Measurements from ENCODE around the gene YDJC. TPM values are rescaled to one million over a fixed set of nuclear protein-coding genes. Genes with fewer than 3 reads are reported as not detected.

The YDJC gene
- total and polyA plus RNA-seq, 2 of the 8 experiments (the other 6 are each of a cell fraction or from before 2014, with no cell fraction given), result 36.7 to 45.2 TPM

DNA sequence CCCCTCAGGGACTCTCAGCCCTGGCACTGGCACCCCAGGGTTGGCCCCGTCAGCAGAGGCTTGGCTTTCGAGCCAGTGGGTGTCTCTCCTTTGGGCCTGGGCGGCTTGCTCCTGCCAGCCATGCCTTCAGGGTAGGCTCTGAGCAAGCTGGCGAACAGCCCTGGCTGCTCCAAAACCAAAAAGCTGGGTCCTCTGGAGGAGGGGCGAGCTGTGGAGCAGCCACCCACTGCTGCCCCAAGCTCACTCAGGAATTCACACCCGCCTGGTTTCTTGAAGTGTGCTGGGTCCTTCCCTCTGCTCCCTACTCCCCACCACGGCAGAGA, 6.2 kb downstream of the YDJC start:
- peaks cover 34 to 46% of the 10 kb centered on the region in 2 experiments for H4K20me1 ChIP-seq (replicated peaks in 1 of 2; ENCODE audit: control insufficient read depth in 1 of 2, insufficient read depth in 2 of 2, low read length in 2 of 2)
- POLR2A ChIA-PET (ENCODE audit: partially characterized antibody), result interaction anchor here (1.5 to 2.1 kb wide), 3 partner anchors 13 to 57 kb away, joined by 3 to 5 read pairs (median 4); no protein-coding TSS in a partner anchor

More for the DNA sequence above, 6.2 kb downstream of the YDJC start:
- Histone ChIP-seq H3K9me3 (ENCODE audit: insufficient read depth in 2 of 2, low read depth in 1 of 2, low read length in 1 of 2) (no peaks in the 10 kb centered on the region), H2BK15ac (ENCODE audit: low read length) (no peak overlapping the region), H3K14ac (ENCODE audit: insufficient read length) (no peak overlapping the region), H2BK120ac (replicated peaks; ENCODE audit: low read depth, low read length) (no peak overlapping the region), H3K23me2 (ENCODE audit: low read depth, low read length) (no peaks in the 10 kb centered on the region), H2BK20ac (ENCODE audit: low read length) (no peak overlapping the region), H2BK12ac (ENCODE audit: low read depth, low read length) (no peak overlapping the region), H3K4me2 (ENCODE audit: insufficient read depth in 1 of 2, low read depth in 2 of 2, low read length in 2 of 2) (no peak overlapping the region), H3K27me3 (replicated peaks in 1 of 4; ENCODE audit: control insufficient read depth in 3 of 4, extremely low read depth in 1 of 4, insufficient read depth in 3 of 4, low read length in 3 of 4) (no peaks in the 10 kb centered on the region), H3K23ac (ENCODE audit: insufficient read length) (no peak overlapping the region), H2BK5ac (ENCODE audit: low read depth, low read length) (no peak overlapping the region), H3K18ac (ENCODE audit: extremely low read depth, low read length) (no peak overlapping the region), H2AK5ac (ENCODE audit: low read depth, low read length) (no peak overlapping the region), H3K9ac (replicated peaks in 1 of 4; ENCODE audit: extremely low read depth in 1 of 4, low read depth in 3 of 4, low read length in 3 of 4) (no peak overlapping the region), H3K79me1 (ENCODE audit: low read depth, low read length) (peaks cover 18% of the 10 kb centered on the region), H3K79me2 (ENCODE audit: control insufficient read depth in 1 of 2, insufficient read depth in 2 of 2, low read length in 2 of 2) (peaks cover 0 to 23% of the 10 kb centered on the region in 2 experiments; a peak in 1 of 4 replicates), H2AFZ (ENCODE audit: low read length) (no peak overlapping the region), H3K36me3 (ENCODE audit: control insufficient read depth in 2 of 4, insufficient read depth in 4 of 4, low read length in 3 of 4) (peaks cover 0 to 15% (median 3%) of the 10 kb centered on the region in 4 experiments; a peak in 4 of 8 replicates), H3K56ac (replicated peaks; ENCODE audit: insufficient read length, low read depth, low read length) (no peak overlapping the region), H3K4me3 (ENCODE audit: extremely low read depth in 1 of 4, insufficient read depth in 2 of 4, low read depth in 3 of 4, low read length in 4 of 4) (no peak overlapping the region), H4K91ac (replicated peaks; ENCODE audit: insufficient read length, low read length) (no peak overlapping the region), H3K27ac (ENCODE audit: low read depth, low read length) (no peak overlapping the region), H3K4me1 (replicated peaks in 1 of 4; ENCODE audit: control insufficient read depth in 3 of 4, insufficient read depth in 4 of 4, low read length in 3 of 4) (no peaks in the 10 kb centered on the region; a peak in 4 of 7 replicates), H4K8ac (ENCODE audit: extremely low read depth, insufficient read depth, low read length) (no peak overlapping the region), H3K4ac (replicated peaks; ENCODE audit: insufficient read length, low read depth, low read length) (no peak overlapping the region), H4K5ac (ENCODE audit: insufficient read length, low read depth, low read length) (no peak overlapping the region)
- no peak for DNase-seq (ENCODE audit: low read depth in 1 of 2, low spot score in 2 of 2)
- WGBS, 2 experiments (ENCODE audit: extremely low coverage in 1 of 2, insufficient coverage in 1 of 2, insufficient read length in 1 of 2, insufficient replicate concordance in 2 of 2, low coverage in 1 of 2, low lambda C conversion rate in 2 of 2, missing lambda C conversion rate in 1 of 2), result 86% methylated on average over 6 of the region's 7 CpGs; no CpG with 5 or more reads in 1 of the 2 experiments
- FAIRE-seq, result no peak
- CTCF ChIA-PET (ENCODE audit: partially characterized antibody), result interaction anchor here (0.5 to 24.1 kb wide), 13 partner anchors 9 to 336 kb away, joined by 3 to 499 read pairs (median 9); partner anchors contain the start of genes CCDC116 and SDF2L1
- TF ChIP-seq JUND (IDR thresholded peaks at IDR 0.05; ENCODE audit: low read length) (no peak), GABPA (IDR thresholded peaks at IDR 0.05; ENCODE audit: borderline replicate concordance, insufficient read depth, low read length) (no peak), TCF12 (IDR thresholded peaks at IDR 0.05; ENCODE audit: low read depth, low read length) (no peak), RAD21 (IDR thresholded peaks at IDR 0.05 in 1 of 2, conservative IDR thresholded peaks at IDR 0.05 in 1 of 2; ENCODE audit: low read depth in 2 of 2, low read length in 2 of 2) (no peak)

Data from H1 (cell line).